ENCODE measurements around the gene SEC23B. TPM values are rescaled to one million over a fixed set of nuclear protein-coding genes. Genes with fewer than 3 reads are reported as not detected.
A peak's percentile ranks its signal among the peaks of the same experiment; 100 is the strongest.
"Not testable (repeated sequence)": the region's sequence is repeated elsewhere in the genome, so short reads cannot be mapped to it uniquely, and the experiment has no call there.

SEC23B gene
- total and polyA plus RNA-seq, 2 of the 13 experiments (the other 11 are each of a cell fraction or from before 2014, with no cell fraction given), result 114 to 120 TPM

- H3K27ac ChIP-seq (ENCODE audit: extremely low read length, insufficient read depth, low read length); in situ Hi-C loops (cut with HindIII; ENCODE audit: extremely low pct_ligation_motif_present, low pct_unique_long_range_greater_than_20kb); BruUV-seq (replicated peaks); H3K36me3 ChIP-seq (replicated peaks in 1 of 2; ENCODE audit: control insufficient read depth in 1 of 2, insufficient read depth in 2 of 2, low read length in 2 of 2); ATAC-seq; FAIRE-seq; DNase-seq (ENCODE audit: low spot score); H4K20me1 ChIP-seq (ENCODE audit: insufficient read depth, low read length); intact Hi-C loops (cut with micrococcal nuclease; ENCODE audit: unreplicated experiment); H3K9ac ChIP-seq (ENCODE audit: insufficient read depth, low read depth, low read length); H3K27me3 ChIP-seq (ENCODE audit: control insufficient read depth in 1 of 2, insufficient read depth in 2 of 2, low read length in 2 of 2); H3K9me3 ChIP-seq (ENCODE audit: low read length); H3K4me3 ChIP-seq (replicated peaks in 1 of 3; ENCODE audit: insufficient read depth in 1 of 3, low read depth in 2 of 3, low read length in 3 of 3); H3K79me2 ChIP-seq (ENCODE audit: insufficient read depth, low read length); CTCF ChIA-PET (ENCODE audit: low intra/inter-chr PET ratio, low total read pairs): not testable (repeated sequence)
- POLR2A ChIA-PET, result interaction anchor here (0.9 to 1.4 kb wide), 3 partner anchors 22 to 492 kb away, joined by 3 to 7 read pairs (median 3); partner anchors contain the start of genes DZANK1 and POLR3F
- Histone ChIP-seq H3K4me1 (ENCODE audit: insufficient read depth, low read length) (peaks cover 33% of the 10 kb centered on the region), H3K4me2 (ENCODE audit: low read depth, low read length) (peak overlapping the region; percentile 22; the same call in 1 of the 2 replicates), H2AFZ (ENCODE audit: low read length) (peak overlapping the region; percentile 32)
- WGBS (ENCODE audit: low lambda C conversion rate), result 3% methylated on average over 1 of the region's 1 CpG
- TF ChIP-seq ZFX (CRISPR knock-in tag; IDR thresholded peaks at IDR 0.05; ENCODE audit: low read depth), result 0 out of 2 replicates have a peak, but pooled peaks have one; percentile 17
Observed at GRCh38 chr20:18501672-18502071, 6.1 kb upstream of the SEC23B start.

DNA sequence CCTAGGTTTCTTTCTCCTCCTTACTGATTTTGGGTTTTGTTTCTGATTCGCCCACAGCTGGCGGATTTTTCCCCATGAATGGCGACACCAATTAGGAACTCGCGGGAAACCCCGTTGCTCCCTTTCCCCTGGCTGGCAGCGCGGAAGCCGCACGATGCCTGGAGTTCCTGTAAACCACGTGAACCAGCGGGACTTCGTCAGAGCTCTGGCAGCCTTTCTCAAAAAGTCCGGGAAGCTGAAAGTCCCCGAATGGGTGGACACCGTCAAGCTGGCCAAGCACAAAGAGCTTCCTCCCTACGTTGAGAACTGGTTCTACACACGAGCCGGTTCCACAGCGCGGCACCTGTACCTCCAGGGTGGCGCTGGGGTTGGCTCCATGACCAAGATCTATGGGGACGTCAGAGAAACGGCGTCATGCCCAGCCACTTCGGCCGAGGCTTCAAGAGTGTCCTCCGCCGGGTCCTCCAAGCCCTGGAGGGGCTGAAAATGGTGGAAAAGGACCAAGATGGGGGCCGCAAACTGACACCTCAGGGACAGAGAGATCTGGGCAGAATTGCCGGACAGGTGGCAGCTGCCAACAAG lies 3.2 kb upstream of the SEC23B start:
- no peak overlapping the region for H3K4me3 ChIP-seq (replicated peaks in 1 of 3; ENCODE audit: insufficient read depth in 1 of 3, low read depth in 2 of 3, low read length in 3 of 3)
- H3K27ac ChIP-seq (ENCODE audit: extremely low read length, insufficient read depth, low read length), result no peak overlapping the region
- H3K36me3 ChIP-seq (replicated peaks in 1 of 2; ENCODE audit: control insufficient read depth in 1 of 2, insufficient read depth in 2 of 2, low read length in 2 of 2), result no peaks in the 10 kb centered on the region
- DNase-seq (ENCODE audit: low spot score), result no peak
- no peaks in the 10 kb centered on the region for H4K20me1 ChIP-seq (ENCODE audit: insufficient read depth, low read length)
- WGBS (ENCODE audit: low lambda C conversion rate), result 87% methylated on average over 31 of the region's 31 CpGs
- H3K9ac ChIP-seq (ENCODE audit: insufficient read depth, low read depth, low read length), result no peak overlapping the region
- in situ Hi-C loops (cut with HindIII; ENCODE audit: extremely low pct_ligation_motif_present, low pct_unique_long_range_greater_than_20kb) (no loop called here), intact Hi-C loops (cut with micrococcal nuclease; ENCODE audit: unreplicated experiment) (loop anchor here (5.0 kb wide), 1 partner anchor 63 kb away; the partner anchor contains the start of gene SMIM26)
- peaks cover 15% of the 10 kb centered on the region for H3K79me2 ChIP-seq (ENCODE audit: insufficient read depth, low read length)
- no peak overlapping the region for H3K4me2 ChIP-seq (ENCODE audit: low read depth, low read length)
- ATAC-seq, result no peak
- ChIA-PET CTCF (ENCODE audit: low intra/inter-chr PET ratio, low total read pairs) (no interaction called here), POLR2A (interaction anchor here (1.3 to 4.8 kb wide), 2 partner anchors 7 to 81 kb away, joined by 3 to 215 read pairs; partner anchors contain the start of gene RBBP9)
- BruUV-seq (replicated peaks), result no TSS peak
- no peak for FAIRE-seq
- TF ChIP-seq HNRNPK (IDR thresholded peaks at IDR 0.05; ENCODE audit: low read depth, low read length, poor library complexity, severe bottlenecking), result no peak
- no peak for TF ChIP-seq RCOR2 (CRISPR knock-in tag; IDR thresholded peaks at IDR 0.05)
- TF ChIP-seq ZBTB4 (CRISPR knock-in tag; IDR thresholded peaks at IDR 0.05; ENCODE audit: borderline replicate concordance), result 0 out of 2 replicates have a peak, but pooled peaks have one; percentile 31
- no peak for TF ChIP-seq ZNF367 (CRISPR knock-in tag; IDR thresholded peaks at IDR 0.05; ENCODE audit: borderline replicate concordance)
- H3K4me1 ChIP-seq (ENCODE audit: insufficient read depth, low read length), result peaks cover 43% of the 10 kb centered on the region
- H2AFZ ChIP-seq (ENCODE audit: low read length), result no peak overlapping the region
- no peaks in the 10 kb centered on the region; a peak in 1 of 5 replicates for H3K27me3 ChIP-seq (ENCODE audit: control insufficient read depth in 1 of 2, insufficient read depth in 2 of 2, low read length in 2 of 2)
- no peaks in the 10 kb centered on the region for H3K9me3 ChIP-seq (ENCODE audit: low read length)
